WI38 (cell line): ENCODE measurements around the gene KIAA0232.

ENCODE experiments used
- H3K4me3 ChIP-seq: 2 replicates; pipeline ENCODE4 v1.5.1; 2011; ENCODE audit warnings: low read depth, mild to moderate bottlenecking, control low read depth, low read length
- CTCF ChIP-seq: IDR thresholded peaks from 2 replicates; pipeline ENCODE4 v1.5.1; 2012; ENCODE audit warnings: low read depth, mild to moderate bottlenecking, control low read depth, low read length

Gene KIAA0232

GRCh38 chr4:6758728-6759127 lies 23.8 kb upstream of the KIAA0232 start:
- no peak overlapping the region for H3K4me3 ChIP-seq
- TF ChIP-seq CTCF = no peak

DNA sequence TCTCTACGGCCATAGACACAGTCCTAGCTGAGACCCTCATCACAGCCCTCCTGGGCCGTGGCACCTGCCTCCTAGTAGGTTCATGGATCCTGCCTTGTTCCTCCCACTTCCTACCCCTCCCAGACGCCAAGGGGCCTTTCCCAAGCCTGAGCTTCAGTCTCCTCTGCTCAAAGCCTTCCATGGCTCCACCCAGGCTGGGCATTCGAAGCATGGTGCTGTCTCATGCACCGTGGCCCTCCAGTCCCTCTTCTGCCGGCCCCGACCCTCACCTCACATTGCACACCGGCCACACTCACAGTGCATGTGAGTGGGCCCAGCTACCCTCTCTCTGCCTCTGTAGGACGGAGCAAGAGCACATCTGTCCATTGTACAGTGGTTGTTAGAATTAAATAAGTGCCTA lies 21.7 kb upstream of the KIAA0232 start:
- no peak for TF ChIP-seq CTCF
- no peak overlapping the region for H3K4me3 ChIP-seq

DNA sequence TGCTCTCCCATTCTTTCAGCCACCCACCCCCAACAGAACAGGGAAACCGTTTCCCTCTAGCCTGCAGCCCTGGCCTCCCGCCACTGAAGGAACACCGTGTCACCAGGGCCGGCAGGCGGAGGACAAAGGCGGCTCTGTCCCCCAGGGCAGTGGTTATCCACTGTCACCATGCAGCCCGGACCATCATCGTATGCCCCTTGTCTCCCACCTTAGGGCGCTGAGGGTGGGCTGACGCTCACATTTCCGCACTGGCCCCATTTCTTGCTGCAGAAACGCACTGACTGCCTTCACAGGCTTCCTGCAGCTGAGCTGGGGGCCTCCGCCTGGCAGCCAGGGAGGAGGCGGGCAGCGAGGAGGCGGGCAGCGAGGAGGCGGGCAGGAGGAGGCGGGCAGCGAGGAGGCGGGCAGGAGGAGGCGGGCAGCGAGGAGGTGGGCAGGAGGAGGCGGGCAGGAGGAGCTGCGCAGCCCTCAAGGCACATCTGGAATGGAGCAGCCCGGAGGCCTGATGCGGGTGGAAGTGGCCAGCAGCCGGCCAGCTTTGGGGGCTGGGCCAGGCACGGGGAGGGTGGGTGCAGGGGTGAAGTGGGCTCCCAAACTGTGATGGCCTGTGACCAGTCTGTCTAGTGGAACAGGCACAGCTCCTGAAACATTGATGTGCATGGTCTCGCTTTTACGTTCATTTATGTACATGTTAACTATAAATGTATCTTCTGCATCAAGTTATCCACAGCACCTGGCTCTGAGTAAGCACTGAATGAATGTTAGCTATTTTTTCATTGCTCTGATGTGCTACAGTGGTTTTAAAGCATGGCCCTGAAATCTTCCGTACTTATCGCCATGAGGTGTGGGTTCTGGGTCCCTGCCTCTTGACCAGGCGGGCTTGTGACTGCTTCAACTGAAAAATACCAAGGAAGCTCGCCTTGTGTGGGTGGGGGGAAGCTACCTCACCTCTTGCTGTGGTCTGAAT lies 20.6 kb upstream of the KIAA0232 start:
- no peak for TF ChIP-seq CTCF
- H3K4me3 ChIP-seq = no peak overlapping the region

DNA sequence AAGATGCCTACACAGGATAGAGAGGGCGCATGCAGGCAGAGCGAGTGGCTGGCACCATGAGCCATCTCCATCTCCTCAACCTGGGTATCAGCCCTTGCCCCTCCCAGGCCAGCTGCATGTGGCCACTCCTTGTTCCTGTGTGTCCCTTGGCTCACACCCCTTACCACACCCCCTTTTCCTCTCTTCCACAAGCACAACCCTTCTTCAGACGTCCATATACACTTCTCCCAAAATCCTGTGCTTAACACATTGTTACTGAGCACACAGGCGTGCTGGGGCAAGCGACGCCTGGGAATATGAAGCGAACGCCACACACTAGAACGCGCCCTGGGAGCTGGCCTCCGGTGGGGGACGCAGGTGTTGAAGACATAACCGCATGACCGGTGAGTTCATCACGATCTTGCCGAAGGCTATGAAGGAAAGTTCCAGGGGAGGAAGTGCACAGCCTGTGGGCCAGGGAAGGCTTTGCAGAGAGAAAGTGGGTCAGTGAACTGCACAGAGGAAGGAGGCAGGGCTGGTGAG lies 19.1 kb upstream of the KIAA0232 start:
- no peak overlapping the region for H3K4me3 ChIP-seq
- TF ChIP-seq CTCF = no peak

GRCh38 chr4:6764976-6765620 lies 17.4 kb upstream of the KIAA0232 start:
- H3K4me3 ChIP-seq = no peak overlapping the region
- no peak for TF ChIP-seq CTCF

- TF ChIP-seq CTCF = no peak
Measured at GRCh38 chr4:6765703-6766102, 16.8 kb upstream of the KIAA0232 start.

GRCh38 chr4:6767386-6767747 lies 15.2 kb upstream of the KIAA0232 start:
- TF ChIP-seq CTCF = no peak
- no peak overlapping the region for H3K4me3 ChIP-seq

More at GRCh38 chr4:6765703-6766102, 16.8 kb upstream of the KIAA0232 start:
- H3K4me3 ChIP-seq = no peak overlapping the region
